ENCODE measurements around the gene REM2.

Gene REM2

GRCh38 chr14:22875003-22875747, 7.8 kb upstream of the REM2 start:
- no peaks in the 10 kb centered on the region for H4K20me1 ChIP-seq (ENCODE audit: insufficient read depth, low read length)
- H3K27me3 ChIP-seq (replicated peaks; ENCODE audit: insufficient read depth, low read length) = no peaks in the 10 kb centered on the region
- no peaks in the 10 kb centered on the region for H3K36me3 ChIP-seq (replicated peaks; ENCODE audit: insufficient read depth, low read length)
- H2AFZ ChIP-seq (ENCODE audit: low read length) = no peak overlapping the region
- H3K4me1 ChIP-seq (ENCODE audit: low read length) = peaks cover 3% of the 10 kb centered on the region; the same call in 1 of the 2 replicates
- H3K4me3 ChIP-seq (ENCODE audit: low read length) = no peak overlapping the region
- peaks cover 10% of the 10 kb centered on the region for H3F3A ChIP-seq (ENCODE audit: insufficient read depth, low read length)
- no peaks in the 10 kb centered on the region for H3K9me2 ChIP-seq (replicated peaks; ENCODE audit: insufficient read depth, low read length)
- peaks cover 10% of the 10 kb centered on the region for H3K79me2 ChIP-seq (ENCODE audit: low read length)
- no peak for DNase-seq
- H3K9ac ChIP-seq (ENCODE audit: low read length) = no peak overlapping the region
- H3K27ac ChIP-seq (ENCODE audit: low read length) = no peak overlapping the region
- TF ChIP-seq CTCF (IDR thresholded peaks at IDR 0.05; ENCODE audit: low read length) (no peak), EZH2 (optimal IDR thresholded peaks at IDR 0.05; ENCODE audit: low read depth, low read length) (no peak), EZH2phosphoT487 (IDR thresholded peaks at IDR 0.05; ENCODE audit: low read length) (no peak)
- H3K4me2 ChIP-seq (ENCODE audit: low read depth, low read length) = no peak overlapping the region
- no peaks in the 10 kb centered on the region for H3K9me3 ChIP-seq (replicated peaks; ENCODE audit: insufficient read depth, low read length)

GRCh38 chr14:22875748-22876319, 7.2 kb upstream of the REM2 start:
- Histone ChIP-seq H3K36me3 (replicated peaks; ENCODE audit: insufficient read depth, low read length) (no peaks in the 10 kb centered on the region), H2AFZ (ENCODE audit: low read length) (no peak overlapping the region), H3K9me2 (replicated peaks; ENCODE audit: insufficient read depth, low read length) (no peaks in the 10 kb centered on the region), H4K20me1 (ENCODE audit: insufficient read depth, low read length) (no peaks in the 10 kb centered on the region), H3K4me3 (ENCODE audit: low read length) (no peak overlapping the region), H3K27ac (ENCODE audit: low read length) (no peak overlapping the region), H3K9me3 (replicated peaks; ENCODE audit: insufficient read depth, low read length) (no peaks in the 10 kb centered on the region), H3K79me2 (ENCODE audit: low read length) (peaks cover 10% of the 10 kb centered on the region), H3K27me3 (replicated peaks; ENCODE audit: insufficient read depth, low read length) (no peaks in the 10 kb centered on the region), H3K4me1 (ENCODE audit: low read length) (no peaks in the 10 kb centered on the region), H3F3A (ENCODE audit: insufficient read depth, low read length) (peaks cover 5% of the 10 kb centered on the region), H3K9ac (ENCODE audit: low read length) (no peak overlapping the region), H3K4me2 (ENCODE audit: low read depth, low read length) (no peak overlapping the region)
- no peak for TF ChIP-seq CTCF (IDR thresholded peaks at IDR 0.05; ENCODE audit: low read length)
- no peak for TF ChIP-seq EZH2 (optimal IDR thresholded peaks at IDR 0.05; ENCODE audit: low read depth, low read length)
- no peak for TF ChIP-seq EZH2phosphoT487 (IDR thresholded peaks at IDR 0.05; ENCODE audit: low read length)
- DNase-seq = no peak

GRCh38 chr14:22877000-22877501, 6.0 kb upstream of the REM2 start:
- TF ChIP-seq EZH2 (optimal IDR thresholded peaks at IDR 0.05; ENCODE audit: low read depth, low read length) (no peak), CTCF (IDR thresholded peaks at IDR 0.05; ENCODE audit: low read length) (no peak), EZH2phosphoT487 (IDR thresholded peaks at IDR 0.05; ENCODE audit: low read length) (no peak)
- Histone ChIP-seq H3K9me2 (replicated peaks; ENCODE audit: insufficient read depth, low read length) (no peaks in the 10 kb centered on the region), H3K9me3 (replicated peaks; ENCODE audit: insufficient read depth, low read length) (no peaks in the 10 kb centered on the region), H2AFZ (ENCODE audit: low read length) (no peak overlapping the region), H3K27ac (ENCODE audit: low read length) (no peak overlapping the region), H3K4me1 (ENCODE audit: low read length) (no peaks in the 10 kb centered on the region), H3F3A (ENCODE audit: insufficient read depth, low read length) (no peaks in the 10 kb centered on the region), H4K20me1 (ENCODE audit: insufficient read depth, low read length) (no peaks in the 10 kb centered on the region), H3K4me3 (ENCODE audit: low read length) (no peak overlapping the region), H3K36me3 (replicated peaks; ENCODE audit: insufficient read depth, low read length) (no peaks in the 10 kb centered on the region), H3K9ac (ENCODE audit: low read length) (no peak overlapping the region), H3K79me2 (ENCODE audit: low read length) (peaks cover 10% of the 10 kb centered on the region), H3K27me3 (replicated peaks; ENCODE audit: insufficient read depth, low read length) (no peaks in the 10 kb centered on the region), H3K4me2 (ENCODE audit: low read depth, low read length) (no peak overlapping the region)
- no peak for DNase-seq
